ENCODE measurements around the gene MAPK8IP1. TPM values are rescaled to one million over a fixed set of nuclear protein-coding genes. Genes with fewer than 3 reads are reported as not detected.
A peak's percentile ranks its signal among the peaks of the same experiment; 100 is the strongest.

Gene MAPK8IP1
- total RNA-seq, 1 donor from 2014 or later, result 16.3 TPM

DNA sequence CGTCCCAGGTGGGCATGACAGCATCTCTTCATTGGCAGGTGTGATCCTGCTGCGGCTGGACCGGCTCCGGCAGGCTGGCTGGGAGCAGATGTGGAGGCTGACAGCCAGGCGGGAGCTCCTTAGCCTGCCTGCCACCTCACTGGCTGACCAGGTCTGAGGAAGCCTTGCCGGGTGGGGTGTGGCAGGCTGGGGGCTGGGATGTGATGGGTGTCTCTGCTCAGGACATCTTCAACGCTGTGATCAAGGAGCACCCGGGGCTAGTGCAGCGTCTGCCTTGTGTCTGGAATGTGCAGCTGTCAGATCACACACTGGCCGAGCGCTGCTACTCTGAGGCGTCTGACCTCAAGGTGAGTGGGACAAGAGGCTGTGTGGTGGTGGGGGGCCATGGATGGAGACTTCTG lies 40.5 kb downstream of the MAPK8IP1 start:
- no peak for DNase-seq (ENCODE audit: low spot score)

DNA sequence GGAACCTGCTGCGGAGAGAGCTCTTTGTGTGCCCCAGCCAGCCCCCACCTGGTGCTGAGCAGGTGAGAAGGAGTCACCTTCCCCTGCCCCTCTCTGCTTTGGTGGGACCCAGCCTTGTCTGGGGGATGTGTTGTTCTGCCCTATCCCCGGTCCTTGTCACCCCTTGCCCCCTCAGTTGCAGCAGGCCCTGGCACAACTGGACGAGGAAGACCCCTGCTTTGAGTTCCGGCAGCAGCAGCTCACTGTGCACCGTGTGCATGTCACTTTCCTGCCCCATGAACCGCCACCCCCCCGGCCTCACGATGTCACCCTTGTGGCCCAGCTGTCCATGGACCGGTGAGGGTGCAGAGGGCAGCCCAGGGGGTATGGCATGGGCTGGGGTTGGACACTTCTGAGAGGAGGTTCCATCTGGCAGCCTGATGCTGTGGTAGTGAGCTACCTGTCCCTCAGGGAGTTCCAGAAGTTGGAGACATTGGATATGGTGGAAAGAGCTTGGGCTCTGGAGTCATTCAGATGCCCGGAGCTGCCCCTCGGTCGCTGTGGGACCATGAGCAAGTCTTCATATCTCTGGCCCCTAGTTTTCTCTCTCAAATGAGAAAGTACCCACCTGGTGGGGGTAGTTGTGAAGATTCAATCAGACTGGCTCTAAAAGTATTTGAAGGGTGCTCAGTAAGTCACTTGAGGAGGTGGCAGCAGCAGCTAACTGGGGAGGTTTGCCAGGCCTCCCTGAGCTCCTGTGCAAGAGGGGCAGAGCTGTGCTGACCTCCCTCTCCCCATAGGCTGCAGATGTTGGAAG lies 41.3 kb downstream of the MAPK8IP1 start:
- no peak for DNase-seq (ENCODE audit: low spot score)

DNA sequence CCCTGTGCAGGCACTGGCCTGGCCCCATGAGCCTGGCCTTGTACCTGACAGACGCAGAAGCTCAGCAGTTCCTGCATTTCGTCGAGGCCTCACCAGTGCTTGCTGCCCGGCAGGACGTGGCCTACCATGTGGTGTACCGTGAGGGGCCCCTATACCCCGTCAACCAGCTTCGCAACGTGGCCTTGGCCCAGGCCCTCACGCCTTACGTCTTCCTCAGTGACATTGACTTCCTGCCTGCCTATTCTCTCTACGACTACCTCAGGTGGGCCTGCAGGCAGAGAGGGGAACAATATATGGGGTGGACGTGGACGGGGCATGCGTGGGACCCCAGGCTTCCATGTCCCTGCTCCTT lies 41.9 kb downstream of the MAPK8IP1 start:
- no peak for DNase-seq (ENCODE audit: low spot score)

DNA sequence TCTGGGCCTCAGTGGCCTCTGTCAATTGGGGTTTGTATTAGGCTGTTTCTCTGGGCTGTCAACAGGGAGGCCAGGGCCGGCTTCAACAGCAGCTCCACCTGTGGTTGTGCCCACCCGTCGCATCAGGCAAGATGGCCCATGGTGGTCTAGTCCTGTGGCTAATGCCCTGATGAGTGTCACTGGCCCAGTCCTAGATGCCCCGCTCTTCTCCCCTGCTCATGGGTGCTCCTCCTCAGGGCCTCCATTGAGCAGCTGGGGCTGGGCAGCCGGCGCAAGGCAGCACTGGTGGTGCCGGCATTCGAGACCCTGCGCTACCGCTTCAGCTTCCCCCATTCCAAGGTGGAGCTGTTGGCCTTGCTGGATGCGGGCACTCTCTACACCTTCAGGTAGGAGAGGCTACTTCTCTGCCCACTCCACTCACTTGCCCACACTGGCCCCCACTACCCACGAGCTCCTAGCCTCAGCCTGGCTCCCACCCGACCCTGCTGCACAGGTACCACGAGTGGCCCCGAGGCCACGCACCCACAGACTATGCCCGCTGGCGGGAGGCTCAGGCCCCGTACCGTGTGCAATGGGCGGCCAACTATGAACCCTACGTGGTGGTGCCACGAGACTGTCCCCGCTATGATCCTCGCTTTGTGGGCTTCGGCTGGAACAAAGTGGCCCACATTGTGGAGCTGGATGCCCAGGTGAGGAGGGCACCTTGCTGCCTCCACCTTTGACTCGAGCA lies 42.4 kb downstream of the MAPK8IP1 start:
- no peak for DNase-seq (ENCODE audit: low spot score)

DNA sequence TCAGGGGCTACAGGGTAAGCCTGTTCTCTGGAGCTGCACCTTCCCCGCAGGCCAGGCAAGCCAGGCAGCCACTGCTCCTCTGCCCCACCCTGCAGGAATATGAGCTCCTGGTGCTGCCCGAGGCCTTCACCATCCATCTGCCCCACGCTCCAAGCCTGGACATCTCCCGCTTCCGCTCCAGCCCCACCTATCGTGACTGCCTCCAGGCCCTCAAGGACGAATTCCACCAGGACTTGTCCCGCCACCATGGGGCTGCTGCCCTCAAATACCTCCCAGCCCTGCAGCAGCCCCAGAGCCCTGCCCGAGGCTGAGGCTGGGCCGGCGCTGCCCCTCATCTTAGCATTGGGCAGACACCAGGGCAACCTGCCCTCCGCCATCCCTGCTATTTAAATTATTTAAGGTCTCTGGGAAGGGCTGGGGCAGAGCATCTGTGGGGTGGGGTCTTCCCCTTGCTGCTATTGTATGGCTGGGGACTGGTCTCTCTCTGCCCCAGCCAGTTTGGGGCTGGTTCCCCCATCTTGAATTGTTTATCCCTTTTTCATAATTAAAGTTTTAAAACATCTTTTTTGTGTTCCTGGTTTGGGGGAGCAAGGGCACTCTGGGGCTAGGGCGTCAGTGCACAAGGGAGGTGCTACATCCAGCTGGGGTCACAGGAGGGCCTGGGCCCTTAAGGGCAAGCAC lies 43.2 kb downstream of the MAPK8IP1 start:
- DNase-seq (ENCODE audit: low spot score), result no peak

DNA sequence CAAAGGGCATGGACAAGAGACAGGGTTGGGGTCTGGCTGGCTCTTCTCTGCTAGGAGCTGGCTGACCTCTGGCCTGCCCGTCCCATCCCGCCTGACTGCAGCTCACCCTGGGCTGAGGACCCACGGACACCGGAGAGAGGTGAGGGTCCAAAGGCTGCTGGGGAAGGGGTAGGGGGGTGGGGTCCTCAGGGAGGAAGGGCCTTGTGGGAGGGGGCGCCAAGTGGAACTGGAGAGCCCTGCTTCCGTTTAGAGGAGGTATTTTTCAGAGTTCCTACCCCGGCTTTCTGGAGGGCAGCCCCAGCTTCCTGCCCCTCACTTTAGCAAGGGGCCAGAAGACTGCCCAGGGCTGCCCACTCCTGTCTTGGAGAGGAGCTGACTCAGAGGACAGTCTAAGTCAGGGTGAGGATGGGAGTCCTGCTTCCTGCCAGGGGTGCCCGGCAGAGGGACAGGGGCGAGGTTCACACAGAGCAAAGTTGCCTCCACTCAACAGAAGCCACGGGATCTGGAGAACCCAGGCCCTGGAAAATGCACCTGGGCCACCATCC lies 44.1 kb downstream of the MAPK8IP1 start:
- no peak for DNase-seq (ENCODE audit: low spot score)

DNA sequence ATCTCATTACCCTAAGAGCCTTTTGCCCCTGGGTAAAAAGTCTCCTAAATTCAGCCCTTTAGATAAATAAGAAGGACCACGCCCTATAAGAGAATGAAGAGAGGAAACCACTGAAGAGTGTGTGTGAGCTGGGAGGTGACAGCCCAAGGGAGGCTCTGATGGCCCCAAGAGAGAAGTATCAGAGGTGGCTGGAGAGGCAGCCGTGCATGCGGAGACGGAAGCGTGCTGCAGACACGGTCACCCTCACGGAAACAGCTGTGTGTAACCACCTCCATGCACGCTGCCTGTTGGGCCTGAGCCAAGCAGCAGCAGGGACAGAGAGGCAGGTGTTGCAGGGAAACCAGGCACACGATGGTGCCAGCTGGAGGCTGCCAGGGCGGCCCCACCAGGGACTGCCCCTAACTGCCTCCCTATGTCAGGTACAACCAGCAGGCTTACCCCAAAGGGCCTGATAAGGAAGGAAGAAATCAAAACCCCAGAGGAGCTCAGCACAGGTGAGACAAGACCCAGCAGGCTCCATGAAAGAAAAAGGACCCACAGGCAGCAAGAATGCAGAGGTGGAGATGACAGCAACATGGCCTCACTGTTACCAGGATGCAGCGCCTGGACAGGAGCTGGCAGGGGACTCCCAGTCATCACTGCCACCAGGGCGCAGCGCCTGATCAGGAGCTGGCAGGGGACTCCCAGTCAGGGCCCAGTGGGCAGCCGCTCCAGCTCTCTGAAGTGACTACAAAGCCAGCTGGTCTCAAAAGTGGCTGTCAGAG lies 44.8 kb downstream of the MAPK8IP1 start:
- DNase-seq (ENCODE audit: low spot score), result peak; percentile 35

DNA sequence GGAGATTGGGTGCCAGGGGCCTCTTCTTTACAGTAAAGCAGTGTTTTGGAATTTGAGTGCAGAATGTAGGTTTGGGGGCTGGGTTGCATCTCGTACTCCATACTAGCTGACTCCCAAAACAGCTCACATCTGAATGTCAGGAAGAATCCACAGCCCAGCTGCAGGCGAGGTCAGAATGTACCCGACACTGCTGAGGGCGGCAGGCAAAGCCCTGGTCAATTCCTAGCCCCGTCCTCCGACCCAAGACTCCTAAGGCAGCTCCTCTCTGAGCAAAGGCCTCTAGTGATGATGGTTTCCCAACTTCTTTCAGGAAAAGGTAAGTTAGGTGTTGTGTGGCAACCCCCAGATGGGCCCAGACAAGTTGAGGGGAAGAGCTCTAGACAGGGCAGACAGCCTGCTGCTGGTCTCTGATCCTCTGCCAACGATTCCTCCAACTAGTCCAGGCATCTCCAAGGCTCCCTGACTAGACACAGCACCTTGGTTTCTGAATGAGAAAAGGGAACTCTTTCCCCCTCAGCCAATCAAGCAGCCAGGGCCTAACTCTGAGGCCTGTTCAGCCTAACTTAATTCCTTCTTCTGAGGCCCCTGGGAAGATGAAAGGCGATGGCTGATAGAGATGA lies 45.6 kb downstream of the MAPK8IP1 start:
- DNase-seq (ENCODE audit: low spot score), result no peak

DNA sequence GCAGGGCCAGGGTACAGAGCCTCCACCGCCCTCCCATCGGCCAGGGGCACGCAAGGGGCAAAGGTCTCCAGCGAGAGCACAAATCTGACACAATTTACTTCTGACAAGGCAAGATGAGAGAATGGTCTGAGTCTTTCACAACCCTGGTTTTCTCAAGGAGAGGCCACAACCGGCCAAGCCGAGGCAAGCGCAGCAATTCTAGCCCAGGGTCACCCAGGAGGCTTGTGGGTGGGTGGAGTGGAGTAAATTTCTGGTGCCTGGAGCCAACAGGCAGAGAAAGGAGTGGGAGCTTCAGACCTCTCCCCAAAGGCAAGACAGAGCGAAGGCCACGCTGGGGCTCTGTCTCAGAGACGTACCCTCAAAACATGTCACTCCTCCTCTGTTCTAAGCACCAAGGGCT lies 46.3 kb downstream of the MAPK8IP1 start:
- DNase-seq (ENCODE audit: low spot score), result no peak

DNA sequence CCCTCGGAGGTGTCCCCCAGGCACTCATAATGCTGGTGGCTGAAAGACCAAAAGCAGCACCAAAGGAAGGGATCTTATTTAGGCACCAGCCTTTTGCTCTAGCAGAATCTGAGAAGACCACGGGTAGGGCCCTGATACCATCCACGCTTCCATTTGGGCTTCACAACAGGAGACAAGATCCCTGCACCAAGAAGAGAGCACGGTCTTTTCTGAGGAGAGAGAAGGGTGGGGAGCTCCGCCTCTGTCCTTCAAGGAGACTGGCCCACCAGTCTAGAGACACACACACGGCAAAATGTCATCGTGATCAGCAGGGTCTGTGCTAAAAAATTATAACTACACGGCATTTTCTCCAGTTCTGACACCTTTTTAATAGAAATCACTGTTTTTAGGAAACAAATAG lies 46.8 kb downstream of the MAPK8IP1 start:
- DNase-seq (ENCODE audit: low spot score), result no peak

DNA sequence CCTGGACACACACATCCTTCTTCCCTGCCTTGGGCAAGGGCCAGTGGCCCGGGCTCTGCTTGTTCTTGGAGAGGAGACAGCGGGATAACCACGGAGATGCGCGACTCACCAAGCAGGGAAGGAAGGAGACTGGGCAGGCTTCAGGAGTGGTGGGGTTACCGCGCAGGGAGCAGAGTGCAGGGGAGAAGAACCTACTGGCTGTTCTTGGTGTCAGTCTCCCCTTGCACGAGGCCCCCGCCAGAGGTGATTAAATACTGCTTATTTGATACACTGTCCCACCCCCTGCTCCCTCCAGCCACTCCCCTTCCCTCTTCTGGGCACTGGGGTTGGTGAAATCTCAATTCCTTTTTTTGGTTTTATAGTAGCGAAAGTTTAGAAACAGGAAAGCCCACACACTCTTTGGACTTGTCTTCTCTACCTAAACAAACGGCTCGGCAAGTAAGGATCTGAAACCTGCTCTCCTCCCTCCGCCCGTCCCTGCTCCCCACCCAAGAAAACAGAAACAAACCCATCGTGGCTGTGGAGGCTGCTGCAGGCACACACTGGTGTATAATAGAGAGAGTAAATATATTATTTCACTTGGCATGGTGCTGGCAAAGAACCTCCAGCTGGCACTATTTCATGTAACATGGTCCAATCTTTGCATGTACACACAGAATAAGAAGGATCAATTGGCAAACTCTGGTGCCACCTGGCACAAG lies 47.8 kb downstream of the MAPK8IP1 start:
- no peak for DNase-seq (ENCODE audit: low spot score)

DNA sequence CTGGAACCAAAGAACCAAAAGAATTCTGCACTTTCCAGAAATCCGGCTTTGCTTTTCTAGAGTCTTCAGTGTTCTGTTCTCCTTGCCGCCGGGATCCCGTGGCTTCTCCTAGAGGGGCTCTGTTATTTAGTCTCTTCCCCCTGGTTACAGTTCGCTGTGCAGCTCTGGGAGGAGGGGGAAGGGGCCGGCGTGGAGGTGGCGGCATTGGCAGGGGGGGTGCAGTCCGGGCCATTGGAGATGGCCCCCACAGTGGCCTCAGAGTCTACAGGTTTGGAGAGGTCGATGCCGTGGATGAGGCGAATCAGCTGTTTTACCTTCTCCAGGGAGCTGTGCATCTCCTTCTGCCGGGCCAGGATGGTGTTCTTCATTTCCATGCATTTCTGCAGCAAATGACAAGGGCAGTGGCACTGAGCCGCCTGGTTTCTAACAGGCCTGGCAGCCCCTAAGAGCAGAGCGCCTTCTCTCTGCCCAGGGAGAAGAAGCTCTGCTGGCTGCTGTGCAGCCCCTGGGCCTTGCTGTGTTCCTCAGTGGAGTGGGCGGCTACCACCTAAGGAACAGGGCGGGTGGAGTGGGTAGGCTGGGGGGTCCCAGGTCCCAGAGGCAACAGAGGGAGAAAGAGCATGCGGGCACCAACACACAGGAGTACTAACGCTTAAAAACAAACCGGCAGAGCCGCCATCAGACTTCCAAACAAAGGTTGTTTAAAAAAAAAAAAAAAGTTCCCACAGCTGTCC lies 48.6 kb downstream of the MAPK8IP1 start:
- no peak for DNase-seq (ENCODE audit: low spot score)

DNA sequence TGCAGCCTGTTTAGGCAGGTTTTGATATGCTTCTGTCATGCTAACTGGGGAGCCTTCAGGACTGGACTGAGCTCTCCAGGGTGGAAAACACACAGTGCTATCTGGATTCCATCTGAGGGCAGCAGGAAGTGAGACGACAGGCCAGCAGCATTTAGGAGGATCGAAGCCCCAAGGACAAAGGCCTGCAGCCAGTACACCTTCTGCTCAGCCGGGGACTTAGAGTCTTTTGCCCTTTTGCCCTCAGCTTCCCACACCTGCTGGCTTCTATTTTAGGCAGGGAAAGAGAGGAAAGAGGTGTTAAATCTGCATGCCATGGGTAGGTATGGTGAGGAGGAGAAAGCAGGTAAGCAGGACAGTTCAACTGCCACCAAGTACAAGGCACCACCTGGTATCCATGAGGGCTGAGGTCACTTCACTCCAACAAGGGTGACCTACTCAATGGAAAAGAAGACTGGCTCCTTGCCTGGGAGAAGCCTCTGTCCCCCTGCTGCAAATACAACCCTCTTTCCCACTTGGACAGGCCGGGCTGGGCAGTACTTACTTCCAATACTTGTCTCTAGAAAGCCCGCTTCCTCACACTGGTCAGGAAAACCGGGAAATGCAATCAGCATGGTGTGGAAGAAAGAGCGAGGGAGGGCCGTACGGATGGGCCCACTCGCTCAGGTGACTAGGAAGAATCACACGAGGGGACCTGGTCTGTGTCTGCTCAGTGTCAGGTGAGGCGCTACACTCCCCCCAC lies 49.3 kb downstream of the MAPK8IP1 start:
- no peak for DNase-seq (ENCODE audit: low spot score)

DNA sequence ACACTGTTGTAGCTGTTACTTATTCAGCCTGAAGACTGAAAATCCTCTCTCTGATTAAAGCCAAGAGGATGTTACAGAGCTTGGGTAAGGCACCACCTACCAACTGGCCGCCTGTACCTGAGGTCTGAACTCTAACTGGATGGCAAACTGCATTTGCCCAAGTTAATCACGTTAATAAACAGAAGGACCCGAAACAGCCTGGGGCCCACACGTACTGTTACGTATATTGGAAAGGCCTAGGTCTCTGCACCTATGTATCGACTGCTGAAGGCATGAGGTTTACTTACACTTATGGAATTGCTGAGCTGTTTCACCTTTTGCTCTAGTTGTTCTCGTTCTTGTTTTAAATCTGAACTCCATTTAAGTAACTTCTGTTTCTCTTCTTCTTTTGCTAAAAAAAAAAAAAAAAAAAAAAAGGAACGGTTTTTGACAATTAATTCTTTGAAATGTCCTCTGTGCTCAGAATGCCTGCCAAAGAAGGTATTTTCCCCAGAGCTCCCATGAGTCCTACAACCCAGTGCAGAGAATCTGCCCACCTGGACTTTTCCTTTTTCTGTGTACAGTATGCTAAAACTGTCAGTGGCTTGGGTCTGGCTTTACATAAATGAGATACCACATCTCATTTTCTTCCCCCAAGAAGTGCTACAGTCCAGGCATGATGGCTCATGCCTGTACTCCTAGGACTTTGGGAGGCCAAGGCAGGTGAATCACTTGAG lies 50.1 kb downstream of the MAPK8IP1 start:
- no peak for DNase-seq (ENCODE audit: low spot score)

DNA sequence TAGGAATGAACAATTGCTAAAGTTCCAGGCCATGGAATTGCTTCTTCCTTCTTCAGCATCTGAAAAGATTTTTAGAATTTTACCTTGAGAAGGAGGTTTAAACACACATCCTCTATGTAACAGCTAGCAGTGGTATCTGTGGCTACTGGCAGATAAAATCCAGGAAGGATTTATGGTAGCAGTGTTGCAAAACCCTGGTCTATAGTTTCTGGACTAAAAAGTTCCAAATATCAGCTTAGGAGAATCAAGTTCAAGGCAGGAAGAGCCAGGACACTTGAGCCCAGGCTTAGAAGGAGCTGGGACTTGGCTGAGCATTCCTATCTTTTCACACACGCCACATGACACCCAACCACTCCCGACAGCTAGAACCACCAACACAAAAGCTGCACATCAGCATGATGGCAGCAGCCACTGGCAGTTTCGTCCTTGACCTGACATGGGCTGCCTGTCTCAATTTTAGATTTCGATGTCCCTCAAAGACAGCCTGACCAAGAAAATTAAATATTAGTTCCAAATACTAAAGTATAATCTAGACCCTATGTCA lies 51.1 kb downstream of the MAPK8IP1 start:
- no peak for DNase-seq (ENCODE audit: low spot score)

DNA sequence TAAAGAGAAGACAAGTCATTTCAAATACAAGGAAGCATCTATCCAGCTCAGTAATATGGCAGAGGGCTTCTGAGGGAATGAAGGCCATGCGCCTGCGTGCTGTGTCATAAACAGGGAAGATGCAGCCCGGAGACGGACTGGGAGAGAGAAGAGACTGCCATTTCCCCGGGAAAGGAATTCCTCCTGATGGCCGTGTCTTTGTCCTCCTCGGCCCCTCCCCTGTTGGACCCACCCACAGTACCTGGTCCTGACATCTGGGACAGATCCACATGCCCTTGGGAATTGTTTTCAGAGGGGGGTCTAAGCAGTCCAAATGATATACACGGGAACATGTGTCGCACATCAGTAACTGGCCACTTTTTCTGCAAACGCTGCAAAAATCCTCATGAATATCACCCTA lies 52.5 kb downstream of the MAPK8IP1 start:
- no peak for DNase-seq (ENCODE audit: low spot score)

DNA sequence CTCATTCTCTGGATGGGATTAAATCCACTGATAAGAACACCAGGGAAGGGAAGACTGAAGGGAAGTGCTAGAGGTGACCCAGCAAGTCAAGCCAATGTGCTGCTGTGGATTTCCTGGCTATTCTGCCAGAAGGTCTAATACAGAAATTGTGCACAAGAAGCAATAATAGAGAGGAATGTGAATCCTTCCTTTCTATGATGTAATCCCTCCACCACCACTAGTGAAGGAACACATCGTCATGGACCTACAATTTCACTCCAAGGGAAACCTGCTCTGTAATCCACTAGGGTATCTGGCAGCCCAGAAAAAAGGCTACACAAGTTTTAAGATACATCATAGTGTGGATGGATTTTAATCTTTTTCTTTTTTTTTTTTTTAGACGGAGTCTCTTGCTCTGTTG lies 54.4 kb downstream of the MAPK8IP1 start:
- no peak for DNase-seq (ENCODE audit: low spot score)

DNA sequence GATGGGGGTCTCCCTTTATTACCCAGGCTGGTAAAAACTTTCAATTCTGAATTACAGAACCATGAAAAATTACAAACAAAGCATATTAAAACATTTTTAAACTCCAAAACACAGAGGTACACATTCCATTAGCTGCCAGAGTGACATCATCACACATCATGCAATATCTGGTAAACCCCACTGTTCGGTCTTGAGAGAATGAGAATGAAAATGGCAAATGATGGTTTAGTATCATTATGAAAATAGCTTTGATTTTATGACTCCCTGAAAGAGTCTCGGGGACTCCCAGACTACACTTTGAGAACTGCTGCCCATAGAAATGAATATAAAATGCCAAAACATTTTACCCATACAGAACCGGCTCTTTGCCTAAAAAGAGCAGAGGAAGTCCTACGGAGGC lies 55.8 kb downstream of the MAPK8IP1 start:
- DNase-seq (ENCODE audit: low spot score), result no peak
